ENCODE results near the gene GJB5.
A peak's percentile ranks its signal among the peaks of the same experiment; 100 is the strongest.

Gene GJB5

GRCh38 chr1:34777519-34778321 lies 22.9 kb downstream of the GJB5 start:
- no peak for DNase-seq

DNA sequence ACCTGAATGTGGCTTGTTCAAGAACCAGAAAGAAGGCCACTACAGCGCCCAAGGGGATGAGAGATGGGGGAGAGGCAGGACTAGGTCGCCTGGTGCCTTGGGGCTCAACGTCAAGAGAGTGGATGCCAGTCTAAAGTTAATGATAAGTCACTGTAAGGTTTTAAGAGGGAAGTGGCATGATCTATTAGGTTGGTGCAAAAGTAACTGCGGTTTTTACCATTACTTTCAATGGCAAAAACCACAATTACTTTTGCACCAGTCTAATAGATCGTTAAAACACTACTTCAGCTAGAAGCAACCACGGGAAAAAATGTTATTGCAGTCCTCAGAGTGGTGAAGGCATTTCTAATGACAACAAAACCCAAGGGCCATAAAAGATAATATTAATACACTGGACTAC lies 23.5 kb downstream of the GJB5 start:
- no peak for DNase-seq

GRCh38 chr1:34779005-34779404 lies 24.2 kb downstream of the GJB5 start:
- no peak for DNase-seq

GRCh38 chr1:34779526-34779925 lies 24.7 kb downstream of the GJB5 start:
- DNase-seq = no peak

DNA sequence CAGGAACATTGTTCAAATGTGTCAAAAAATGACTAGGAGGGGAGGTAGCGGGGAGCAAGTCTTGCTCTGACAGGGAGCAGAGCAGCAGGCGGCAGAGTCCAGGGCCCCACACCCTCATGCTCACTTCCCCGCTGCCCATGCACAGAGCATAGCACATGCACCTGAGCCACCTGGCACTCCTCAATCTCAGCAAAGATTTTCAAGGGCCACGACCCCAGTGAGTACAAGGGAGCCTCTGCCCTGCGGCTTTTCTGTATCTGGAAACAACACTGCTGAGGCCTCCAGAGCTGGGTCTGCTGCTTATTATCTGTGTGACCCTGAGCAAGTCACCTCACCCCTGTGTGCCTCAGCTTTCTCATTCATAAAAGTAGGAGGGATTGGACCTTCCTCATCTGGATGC lies 25.1 kb downstream of the GJB5 start:
- no peak for DNase-seq

- DNase-seq = no peak
Observed at GRCh38 chr1:34780528-34780927, 25.7 kb downstream of the GJB5 start.

DNA sequence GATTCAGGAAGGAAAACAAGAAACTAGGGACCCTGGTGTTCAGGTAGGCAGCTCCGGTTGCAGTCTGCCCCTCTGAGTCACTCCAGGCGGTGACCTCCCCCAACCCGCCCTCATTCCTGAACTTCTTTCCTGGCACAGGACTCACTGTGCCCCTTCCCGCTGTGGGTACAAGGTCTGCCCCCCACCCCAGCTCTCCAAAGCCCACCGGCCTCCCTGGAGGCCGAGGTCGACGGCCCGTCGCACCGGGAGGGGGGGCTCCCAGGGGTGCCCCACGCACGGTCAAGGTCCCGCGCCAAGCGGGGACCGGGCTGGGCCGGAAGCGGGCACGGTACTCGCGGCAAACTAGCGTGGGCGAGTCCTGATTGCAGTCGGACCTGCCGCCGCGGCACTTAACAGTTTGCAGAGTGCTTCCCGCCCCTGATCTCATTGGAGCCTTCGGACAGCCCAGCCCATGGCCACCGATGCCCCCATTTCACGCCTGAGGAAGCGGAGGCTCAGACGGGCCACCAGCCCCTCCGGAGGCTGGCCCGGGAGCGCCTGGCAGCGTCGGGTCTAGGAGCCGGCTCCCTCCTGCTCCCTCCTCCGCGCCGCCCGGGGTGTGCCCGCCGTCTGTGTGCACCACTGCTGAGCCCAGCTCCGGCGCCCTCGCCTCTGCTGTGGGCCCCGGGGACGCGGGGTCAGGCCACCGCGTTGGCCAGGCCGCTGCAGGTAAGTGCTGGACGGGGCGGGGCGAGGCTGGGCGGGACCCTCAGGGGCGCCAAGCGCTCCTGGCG lies 26.4 kb downstream of the GJB5 start, which contains the start of gene GJB3:
GJB3 (plus strand) TSS at position 144 of the 773 bp plus-strand sequence. CDS start 3,549 bp downstream, outside the sequence.
- DNase-seq = peak; percentile 75

GRCh38 chr1:34781844-34782391 lies 27.1 kb downstream of the GJB5 start:
- no peak for DNase-seq

DNA sequence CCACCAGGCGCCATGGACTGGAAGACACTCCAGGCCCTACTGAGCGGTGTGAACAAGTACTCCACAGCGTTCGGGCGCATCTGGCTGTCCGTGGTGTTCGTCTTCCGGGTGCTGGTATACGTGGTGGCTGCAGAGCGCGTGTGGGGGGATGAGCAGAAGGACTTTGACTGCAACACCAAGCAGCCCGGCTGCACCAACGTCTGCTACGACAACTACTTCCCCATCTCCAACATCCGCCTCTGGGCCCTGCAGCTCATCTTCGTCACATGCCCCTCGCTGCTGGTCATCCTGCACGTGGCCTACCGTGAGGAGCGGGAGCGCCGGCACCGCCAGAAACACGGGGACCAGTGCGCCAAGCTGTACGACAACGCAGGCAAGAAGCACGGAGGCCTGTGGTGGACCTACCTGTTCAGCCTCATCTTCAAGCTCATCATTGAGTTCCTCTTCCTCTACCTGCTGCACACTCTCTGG lies 29.9 kb downstream of the GJB5 start:
- no peak for DNase-seq

DNA sequence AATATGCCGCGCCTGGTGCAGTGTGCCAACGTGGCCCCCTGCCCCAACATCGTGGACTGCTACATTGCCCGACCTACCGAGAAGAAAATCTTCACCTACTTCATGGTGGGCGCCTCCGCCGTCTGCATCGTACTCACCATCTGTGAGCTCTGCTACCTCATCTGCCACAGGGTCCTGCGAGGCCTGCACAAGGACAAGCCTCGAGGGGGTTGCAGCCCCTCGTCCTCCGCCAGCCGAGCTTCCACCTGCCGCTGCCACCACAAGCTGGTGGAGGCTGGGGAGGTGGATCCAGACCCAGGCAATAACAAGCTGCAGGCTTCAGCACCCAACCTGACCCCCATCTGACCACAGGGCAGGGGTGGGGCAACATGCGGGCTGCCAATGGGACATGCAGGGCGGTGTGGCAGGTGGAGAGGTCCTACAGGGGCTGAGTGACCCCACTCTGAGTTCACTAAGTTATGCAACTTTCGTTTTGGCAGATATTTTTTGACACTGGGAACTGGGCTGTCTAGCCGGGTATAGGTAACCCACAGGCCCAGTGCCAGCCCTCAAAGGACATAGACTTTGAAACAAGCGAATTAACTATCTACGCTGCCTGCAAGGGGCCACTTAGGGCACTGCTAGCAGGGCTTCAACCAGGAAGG lies 30.5 kb downstream of the GJB5 start:
- DNase-seq = no peak

DNA sequence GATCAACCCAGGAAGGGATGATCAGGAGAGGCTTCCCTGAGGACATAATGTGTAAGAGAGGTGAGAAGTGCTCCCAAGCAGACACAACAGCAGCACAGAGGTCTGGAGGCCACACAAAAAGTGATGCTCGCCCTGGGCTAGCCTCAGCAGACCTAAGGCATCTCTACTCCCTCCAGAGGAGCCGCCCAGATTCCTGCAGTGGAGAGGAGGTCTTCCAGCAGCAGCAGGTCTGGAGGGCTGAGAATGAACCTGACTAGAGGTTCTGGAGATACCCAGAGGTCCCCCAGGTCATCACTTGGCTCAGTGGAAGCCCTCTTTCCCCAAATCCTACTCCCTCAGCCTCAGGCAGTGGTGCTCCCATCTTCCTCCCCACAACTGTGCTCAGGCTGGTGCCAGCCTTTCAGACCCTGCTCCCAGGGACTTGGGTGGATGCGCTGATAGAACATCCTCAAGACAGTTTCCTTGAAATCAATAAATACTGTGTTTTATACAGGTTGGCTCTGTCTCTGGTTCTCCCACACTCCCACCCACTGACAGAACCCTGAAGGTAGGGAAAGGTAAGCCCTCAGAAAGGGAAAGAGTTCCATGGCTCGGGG lies 31.1 kb downstream of the GJB5 start:
- no peak for DNase-seq

GRCh38 chr1:34786521-34787325 lies 31.9 kb downstream of the GJB5 start:
- peak; percentile 99 for DNase-seq

DNA sequence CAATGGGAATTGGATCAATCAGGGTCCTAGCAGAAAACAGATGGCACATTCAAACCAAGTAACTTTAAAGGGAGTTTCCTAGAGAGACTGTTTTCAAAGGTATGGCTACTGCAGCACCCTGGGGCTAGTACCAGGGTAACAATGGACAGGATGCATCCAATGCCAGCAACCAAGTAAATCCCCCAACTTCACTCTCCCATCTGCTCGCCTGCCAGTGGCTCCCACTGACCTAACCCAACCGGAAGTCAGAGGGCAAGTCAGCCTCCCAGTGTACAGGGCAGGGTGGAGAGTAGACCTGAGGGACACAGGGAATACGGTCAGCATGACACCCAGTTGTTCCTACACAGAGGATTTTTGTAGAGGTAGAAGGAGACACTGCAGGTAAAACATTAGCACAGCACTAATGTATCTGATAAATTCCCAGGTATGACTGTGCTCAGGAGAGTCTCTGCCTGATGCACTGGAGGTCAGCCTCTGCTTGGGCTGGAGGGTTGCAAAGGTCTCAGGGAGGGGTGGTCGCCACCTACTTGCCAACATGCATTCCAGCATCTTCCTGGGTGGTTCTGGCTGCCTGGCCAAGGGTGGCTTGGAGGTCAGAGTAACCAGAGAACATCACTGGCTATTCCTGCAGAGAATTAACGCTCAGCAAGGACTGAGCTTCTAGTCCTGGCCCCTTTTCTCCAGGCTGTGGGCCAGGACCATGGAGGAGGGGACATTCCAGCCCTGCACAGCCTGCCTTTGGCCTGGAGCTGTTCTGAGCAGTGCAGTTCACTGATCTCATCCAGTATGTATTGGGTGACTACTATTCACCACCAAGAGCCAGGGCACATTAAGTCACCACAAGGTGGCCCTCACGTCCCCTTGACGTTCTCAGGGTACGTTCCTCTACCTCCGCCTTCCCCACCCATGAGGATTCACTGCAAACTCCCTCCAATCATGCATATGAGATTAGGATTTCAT lies 32.9 kb downstream of the GJB5 start:
- no peak for DNase-seq

- no peak for DNase-seq
Observed at GRCh38 chr1:34790985-34791384, 36.1 kb downstream of the GJB5 start.

DNA sequence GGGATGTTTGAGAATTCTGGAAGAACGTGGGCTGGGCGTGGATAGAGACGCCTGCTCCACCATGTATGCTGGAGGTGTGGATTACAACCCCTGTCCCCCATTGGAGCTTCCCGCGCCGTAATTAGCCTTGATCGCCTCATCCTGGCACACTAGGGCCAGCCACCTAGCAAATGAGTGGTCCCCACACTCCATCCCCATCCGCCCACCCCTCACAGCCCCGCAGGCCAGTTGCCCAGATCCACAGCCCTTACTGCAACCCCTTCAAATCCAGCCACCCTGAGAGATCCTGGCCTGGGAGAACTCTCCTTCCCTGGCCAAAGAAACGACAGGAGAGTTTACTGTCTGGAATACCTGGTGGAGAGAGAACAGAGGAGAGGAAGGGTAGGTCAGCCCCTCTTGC lies 37.6 kb downstream of the GJB5 start:
- no peak for DNase-seq

DNA sequence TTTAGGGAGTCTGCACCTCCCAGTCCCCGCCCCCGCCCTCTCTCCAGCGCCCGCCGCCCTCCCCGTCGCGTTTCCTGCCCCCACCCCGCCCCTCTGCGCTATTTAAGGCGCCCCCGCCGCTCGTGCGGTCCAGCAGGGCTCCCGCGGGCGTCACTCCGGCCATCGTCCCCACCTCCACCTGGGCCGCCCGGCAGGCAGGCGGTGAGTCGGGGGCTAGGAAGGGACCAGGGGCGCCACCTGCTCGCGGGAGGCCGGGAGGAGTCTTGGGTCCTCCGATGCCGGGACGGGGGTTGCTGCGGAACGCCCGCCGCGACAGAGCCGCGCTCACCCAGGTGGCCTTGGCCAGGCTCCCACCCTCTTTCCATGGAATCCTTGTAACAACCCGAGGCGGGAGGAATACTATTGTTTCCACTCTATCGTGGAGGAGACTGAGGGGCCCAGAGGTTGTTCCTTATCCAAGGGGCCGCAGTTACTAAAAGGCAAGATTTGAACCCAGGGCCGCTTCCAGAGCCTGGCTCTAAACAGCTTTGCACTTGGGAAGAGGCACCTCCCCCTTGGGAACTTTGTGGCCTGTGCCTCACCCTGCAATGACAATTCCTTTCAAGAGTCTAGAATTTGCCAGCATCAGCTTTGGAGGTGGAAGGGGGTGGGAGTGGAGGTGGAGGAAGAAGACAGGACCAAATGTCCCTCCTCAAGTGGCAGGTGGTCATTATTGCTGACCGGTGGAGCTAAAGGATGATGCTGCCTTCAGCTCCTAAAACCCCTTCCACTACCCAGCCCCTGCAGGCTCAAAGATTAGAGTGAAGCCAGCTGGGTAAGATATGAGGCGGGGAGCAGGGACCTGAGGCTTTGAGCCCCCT lies 38.3 kb downstream of the GJB5 start, which contains the start of gene GJA4:
GJA4 (plus strand) TSS at position 132 of the 860 bp plus-strand sequence. CDS start 1,215 bp downstream, outside the sequence.
- DNase-seq = no peak

GRCh38 chr1:34794001-34794789 lies 39.3 kb downstream of the GJB5 start:
- no peak for DNase-seq

DNA sequence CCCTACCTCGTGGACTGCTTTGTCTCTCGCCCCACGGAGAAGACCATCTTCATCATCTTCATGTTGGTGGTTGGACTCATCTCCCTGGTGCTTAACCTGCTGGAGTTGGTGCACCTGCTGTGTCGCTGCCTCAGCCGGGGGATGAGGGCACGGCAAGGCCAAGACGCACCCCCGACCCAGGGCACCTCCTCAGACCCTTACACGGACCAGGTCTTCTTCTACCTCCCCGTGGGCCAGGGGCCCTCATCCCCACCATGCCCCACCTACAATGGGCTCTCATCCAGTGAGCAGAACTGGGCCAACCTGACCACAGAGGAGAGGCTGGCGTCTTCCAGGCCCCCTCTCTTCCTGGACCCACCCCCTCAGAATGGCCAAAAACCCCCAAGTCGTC lies 39.9 kb downstream of the GJB5 start:
- DNase-seq = no peak

GRCh38 chr1:34795916-34796315 lies 41.1 kb downstream of the GJB5 start:
- no peak for DNase-seq
